ENCODE data around the gene APELA.
"Not testable (repeated sequence)": the region's sequence is repeated elsewhere in the genome, so short reads cannot be mapped to it uniquely, and the experiment has no call there.

APELA gene, protein sequence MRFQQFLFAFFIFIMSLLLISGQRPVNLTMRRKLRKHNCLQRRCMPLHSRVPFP

DNA sequence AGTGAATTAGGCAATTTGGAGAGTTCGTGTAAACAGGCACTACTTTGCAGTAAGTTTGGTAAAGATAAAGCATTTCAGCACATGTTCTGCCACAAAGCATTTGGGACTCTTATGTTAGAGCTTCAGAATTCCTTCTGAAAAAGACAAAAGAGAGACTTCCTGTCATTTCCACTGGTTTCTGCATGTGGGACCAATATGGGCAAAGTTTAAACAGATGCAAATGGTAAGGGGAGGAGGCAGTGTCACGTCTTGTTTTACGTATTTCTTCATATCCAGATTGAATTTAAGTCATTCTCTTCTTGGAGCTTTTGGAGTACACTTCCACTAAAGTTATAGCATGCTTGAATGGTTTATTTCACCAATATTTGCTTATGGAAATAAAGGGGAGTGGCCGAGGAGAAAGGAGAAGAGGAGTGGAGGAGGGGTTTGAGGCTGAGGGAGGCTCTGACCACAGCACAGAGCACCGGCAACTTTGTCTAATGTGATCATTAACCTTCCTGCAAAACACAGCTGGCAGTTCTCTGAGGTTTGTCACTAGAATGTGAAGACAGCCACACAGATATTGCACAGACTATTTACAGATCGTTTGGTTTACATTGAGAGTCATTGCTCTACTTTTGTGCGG lies at the start of gene APELA:
Gene APELA (plus strand): TSS at position 479 of the 625 bp plus-strand sequence. CDS start 154 bp downstream, outside the sequence.
- DNase-seq, result no peak

DNA sequence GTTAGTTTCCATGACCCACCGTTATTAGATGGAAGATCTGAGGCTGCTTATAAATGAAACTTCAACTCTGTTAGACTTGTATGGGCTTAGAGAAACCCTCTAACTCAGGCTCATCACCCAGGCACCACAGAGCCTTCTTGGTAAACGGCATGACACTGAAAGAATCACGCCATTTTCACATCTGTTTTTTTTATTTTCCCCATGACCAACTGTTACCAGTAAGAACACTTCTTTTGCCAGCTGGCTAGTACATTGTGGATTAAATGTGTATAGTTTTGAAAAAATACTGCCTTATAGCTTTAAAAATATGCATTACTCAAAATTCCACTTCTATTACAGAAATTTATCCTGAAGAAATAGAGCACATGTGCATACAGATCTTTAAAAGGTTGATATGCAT lies 48.0 kb upstream of the APELA start:
- no peak for DNase-seq

DNA sequence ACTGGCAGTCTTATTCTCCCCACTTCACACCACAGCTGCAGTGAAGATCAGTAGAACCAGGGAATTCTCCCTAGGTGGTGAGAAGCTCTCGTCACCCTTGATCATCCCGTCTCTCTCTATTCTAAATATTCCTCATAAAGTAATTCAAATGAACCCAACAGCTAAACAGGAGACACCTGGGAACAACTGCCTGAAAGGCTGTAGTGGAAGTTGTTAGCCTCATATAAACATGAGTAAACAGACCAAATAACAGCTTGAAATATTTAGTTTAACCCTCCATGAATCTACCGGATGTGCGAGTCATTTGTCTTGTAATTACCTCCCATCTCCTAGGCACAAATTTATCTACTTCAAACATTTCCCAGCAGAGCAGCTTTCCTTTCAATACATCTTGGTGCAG lies 30.4 kb upstream of the APELA start:
- DNase-seq, result no peak

DNA sequence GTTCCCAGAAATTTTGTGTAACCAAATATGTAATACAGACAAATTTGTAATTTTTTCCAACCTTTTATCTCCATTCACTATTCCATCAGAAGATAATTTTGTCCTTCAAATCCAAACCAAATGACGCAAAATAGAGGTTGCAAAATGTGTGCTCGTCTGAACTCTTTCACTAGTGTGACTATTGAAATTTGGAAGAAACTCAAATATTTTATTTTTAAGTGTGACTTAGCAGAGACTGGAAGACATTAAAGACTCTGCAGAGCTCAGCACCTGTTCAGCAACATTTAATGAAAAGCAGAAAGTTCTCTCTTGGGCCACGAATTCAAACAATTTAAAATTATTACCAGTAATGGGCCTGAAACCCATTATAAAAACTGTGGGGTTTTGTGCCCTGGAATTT lies 30.0 kb upstream of the APELA start:
- no peak for DNase-seq

DNA sequence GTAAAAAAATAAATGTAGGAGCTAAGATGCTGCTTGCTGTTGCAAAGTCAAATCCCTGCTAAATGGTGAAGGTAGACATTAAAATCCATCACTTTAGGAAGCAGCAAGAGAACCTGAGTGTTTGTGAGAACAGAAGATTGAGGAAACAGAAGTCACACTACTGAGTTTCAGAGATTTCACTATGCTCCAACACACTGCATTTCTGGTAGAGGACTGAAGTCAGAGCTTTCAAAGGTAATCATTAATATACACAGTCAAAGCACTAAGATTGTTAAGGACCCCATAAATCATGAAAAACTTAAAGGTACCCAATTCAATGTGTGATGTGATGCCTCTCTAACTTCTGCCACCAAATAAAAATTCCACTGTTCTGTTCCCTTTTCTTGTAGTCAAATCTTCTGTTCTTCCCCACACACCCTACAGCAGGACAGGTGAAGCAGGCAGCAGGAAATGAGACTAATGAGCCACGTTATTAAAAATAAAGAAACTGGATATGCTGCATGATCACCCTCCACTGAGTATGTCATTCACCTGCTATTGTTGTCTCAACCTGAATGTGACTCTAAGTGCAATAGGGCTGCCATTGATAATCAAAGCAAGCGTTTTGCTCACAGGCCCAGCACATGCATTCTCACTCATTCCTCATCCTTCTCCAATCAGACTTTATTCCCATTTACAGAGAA lies 28.9 kb upstream of the APELA start:
- DNase-seq, result no peak

DNA sequence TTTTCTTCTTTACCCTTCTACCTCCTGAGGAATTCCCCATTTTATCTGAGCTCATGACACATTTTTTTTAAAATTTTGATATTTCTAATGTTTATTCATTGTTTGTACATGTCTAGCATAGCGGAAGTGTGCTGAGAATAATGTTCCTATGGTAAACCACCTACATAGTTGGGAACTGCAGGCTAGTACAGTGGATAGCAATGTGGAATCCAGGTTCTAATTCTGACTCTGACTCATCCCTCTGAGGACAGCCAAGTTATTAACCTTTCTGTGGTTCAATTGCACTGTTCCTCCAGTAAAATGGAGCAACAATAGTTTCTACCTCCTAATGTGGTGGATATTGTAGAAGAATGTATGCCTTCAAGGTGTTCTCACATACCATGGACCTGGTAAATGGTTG lies 20.6 kb upstream of the APELA start:
- no peak for DNase-seq

DNA sequence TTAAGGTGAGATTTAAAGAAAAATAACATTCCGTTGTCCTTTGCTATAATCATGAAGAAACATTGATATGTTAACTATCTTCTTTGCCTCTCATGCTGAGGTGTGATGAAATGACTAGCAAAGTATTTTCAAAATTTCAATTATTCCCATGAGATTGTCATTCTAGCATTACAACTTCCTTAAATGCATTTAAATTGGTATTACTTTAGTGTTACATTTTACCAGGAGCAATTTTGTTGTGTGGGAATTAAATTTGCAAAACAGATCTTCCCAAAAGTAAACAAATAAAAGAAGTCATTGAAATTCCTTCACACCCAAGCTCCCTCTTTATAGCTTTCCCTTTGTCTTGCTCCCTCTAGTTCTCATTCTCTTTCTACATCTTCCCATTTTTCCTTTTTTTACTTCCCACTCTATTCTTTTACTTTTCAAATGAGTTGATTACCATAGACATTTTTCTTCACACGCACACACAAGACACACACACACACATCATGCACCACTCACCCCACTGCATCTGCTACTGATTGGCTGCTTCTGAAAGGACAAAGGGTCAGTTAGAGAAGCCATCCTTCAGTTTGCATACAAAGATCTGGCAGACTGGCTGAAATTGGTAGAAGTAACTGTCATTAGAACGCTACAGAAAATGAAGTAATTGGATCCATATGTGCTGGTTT lies 10.0 kb upstream of the APELA start:
- DNase-seq, result no peak

DNA sequence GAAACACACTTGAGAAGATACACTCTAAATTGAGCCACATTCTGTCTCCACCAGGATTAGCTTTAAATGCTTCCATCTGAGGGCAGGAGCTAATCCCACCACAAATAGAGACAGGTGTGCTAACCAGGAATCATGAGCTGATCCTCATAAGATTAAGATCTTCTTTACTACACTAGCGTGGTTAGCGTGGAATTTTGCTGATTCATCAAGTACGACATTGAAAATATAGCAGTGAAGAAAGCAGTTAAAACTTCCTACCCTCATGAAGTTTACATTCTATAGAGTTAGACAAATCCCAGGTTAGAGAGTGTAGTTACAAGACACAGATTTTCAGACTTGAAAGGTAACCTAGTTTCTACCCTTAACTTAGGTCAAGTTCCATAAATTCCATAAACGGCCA lies 5.3 kb upstream of the APELA start:
- DNase-seq, result no peak

DNA sequence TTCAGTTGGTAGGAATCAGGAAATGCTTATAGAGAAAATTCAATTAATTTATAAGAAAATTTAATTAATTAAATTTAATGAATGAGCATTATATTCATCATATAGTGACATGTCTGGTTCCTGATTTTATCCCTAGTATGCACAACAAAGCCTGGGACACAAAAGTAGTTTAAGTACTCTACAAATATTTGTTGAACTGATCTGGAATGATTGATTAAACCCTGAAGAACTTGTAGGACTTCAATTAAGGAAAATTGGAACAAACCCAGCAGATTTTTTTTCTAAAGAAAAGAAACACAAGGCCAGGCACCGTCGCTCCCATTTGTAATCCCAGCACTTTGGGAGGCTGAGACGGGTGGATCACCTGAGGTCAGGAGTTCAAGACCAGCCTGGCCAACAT lies 4.5 kb upstream of the APELA start:
- DNase-seq, result no peak

DNA sequence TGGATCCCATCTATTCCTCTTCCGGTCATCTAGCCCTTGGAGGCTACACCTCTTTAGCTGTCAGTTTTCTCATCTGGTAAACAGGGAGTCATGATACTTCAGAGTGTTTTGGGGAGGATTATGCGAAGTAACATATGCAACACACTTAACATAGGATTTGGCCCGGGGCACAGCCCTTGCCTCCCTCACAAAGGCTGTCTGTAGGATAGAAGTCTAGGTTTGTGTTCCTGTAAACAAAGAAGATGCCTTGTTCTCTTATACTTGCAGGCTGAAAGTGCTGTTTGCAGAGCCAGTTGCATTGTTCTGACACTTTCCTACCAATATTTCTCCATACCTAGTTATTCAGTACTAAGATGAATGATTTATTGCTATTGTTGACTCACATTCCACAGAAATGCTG lies 2.2 kb upstream of the APELA start:
- DNase-seq, result no peak

DNA sequence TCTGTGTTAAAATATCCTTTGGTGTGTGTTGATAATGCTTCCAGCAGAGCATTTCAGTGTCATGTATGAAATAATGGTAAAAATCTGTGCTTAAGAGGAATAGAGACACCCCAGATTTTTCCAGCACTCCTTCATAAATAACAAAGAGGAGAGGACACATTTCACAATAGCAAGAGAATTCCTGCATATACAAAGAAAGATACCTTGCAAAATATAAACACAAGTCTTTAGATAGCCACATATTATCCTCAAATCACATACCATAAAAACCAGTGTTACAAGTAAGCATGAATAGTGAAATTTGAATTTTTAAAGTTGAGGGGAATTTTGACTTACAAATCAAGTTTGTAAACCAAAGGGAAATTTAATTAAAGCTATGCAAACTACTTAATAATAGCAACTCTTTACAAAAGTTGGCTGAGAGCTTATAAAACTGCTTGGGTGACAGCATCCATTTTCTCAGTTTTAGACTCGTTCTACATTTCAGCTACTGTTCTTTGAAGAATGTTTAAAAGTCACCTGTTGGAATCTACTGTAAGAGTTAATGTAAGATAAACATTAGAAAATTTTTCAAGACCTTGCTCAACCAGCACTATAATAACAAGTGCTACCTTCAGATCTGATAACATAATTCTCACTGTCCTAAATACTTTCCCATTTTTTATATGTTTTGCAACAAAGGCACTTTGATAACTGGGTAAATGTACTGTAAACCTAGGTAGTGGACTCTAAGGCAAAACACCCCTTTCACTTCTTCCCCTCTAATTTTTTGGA lies 3.7 kb downstream of the APELA start:
- no peak for DNase-seq

DNA sequence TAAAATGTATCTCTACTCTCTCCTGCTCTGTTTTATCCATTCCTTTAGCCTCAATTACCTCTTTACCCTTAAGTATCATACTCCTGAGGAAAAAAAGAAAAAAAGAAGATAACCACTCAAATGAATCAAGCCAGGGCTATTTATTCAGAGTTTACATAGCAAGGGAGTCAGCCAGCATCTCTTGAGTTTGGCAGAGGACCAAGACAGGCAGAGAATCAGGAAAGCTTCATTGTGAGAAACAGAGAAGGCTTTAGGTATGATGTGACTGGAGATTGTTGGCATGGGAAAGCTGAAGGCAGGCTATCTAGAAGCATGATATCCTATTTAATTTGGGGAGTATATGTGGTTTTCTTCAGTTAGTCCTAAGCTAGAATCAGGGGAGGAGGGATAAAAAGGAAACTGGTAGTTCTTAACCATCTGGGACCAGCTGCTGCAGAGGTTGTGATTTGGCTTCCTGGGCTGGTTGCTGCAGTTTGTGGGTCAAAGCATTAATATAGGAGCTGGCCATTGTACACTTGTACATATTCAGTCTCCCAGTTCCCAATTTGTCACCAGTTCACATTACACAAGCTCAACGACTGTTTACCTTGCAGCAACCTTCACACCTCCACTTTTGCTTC lies 11.2 kb downstream of the APELA start:
- no peak for DNase-seq

DNA sequence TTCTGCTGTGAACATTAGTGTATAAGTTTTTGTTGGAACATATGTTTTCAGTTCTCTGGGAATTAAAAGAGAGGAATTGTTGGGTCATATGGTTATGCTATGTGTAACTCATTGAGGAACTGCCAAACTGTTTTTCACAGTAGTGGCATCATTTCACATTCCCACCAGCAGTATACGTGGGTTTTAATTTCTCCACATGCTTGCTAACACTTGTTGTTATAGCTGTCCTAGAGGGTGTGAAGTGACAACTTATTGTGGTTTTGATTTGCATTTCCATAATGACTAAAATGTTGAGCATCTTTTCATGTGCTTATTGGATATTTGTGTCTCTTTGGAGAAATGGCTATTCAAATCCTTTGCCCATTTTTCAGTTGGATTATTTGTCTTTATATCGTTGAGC lies 13.7 kb downstream of the APELA start:
- no peak for DNase-seq

DNA sequence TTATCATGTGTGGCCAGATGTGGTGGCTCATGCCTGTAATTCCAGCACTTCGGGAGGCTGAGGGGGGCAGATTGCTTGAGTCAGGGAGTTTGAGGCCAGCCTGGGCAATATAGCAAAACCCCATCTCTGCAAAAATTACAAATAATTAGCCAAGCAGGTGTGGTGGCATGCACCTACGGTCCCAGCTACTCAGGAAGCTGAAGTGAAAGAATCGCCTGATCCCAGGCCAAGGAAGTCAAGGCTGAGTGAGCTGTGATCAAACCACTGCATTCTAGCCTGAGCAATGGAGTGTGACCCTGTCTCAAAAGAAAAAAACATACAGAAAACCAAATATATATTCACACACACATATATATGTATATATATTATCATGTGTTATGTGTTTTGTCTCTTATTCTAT lies 15.0 kb downstream of the APELA start:
- DNase-seq, result no peak

DNA sequence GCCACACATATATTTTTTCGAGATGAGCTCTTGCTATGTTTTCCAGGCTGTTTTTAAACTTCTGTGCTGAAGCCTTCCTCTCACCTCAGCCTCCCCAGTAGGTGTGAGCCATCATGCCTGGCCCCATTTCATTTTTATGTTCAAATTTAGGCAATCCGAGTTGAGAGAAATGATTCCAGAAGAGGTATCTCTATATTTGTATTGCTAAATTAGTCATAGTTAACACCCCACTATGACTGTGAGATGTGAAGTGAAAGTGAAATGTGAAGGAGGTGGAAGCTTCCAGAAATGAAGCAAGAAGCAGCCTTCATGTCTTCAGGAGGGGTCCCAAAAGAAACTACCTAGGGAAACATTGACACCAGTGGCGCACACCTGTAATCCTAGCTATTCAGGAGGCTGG lies 17.7 kb downstream of the APELA start:
- DNase-seq, result no peak

DNA sequence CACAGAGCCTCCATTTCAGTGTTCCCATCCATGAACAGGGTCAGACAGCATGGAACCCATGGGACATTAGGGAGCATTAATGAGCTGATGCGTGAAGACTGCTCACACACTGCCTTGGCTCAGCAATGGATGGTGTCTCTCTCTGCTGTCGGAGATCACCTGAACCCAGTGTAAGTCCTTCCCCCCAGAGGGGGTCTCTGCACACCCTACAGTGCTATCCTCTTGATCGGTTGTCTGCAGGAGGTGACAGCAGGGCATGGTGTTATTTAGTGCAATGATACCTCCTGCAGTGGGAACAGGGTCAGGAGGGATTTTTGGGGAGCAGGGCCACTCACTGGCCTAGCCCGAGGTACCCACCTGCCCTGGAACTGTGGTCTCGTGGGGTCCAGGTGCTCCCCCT lies 25.6 kb downstream of the APELA start:
- no peak for DNase-seq

DNA sequence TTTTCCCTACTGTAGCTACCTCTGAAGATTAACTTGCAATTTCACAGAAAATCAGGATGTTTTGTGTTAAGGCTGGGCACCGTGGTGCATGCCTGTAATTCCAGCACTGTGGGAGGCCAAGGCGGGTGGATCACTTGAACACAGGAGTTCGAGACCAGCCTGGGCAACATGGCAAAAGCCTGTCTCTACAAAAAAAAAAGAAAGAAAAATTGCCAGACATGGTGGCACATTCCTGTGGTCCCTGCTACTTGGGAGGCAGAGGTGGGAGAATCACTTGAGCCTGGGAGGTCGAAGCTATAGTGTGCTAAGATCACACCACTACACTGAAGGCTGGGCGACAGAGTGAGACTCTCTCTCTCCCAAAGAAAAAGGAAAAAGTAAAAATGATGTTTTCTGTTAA lies 27.4 kb downstream of the APELA start:
- DNase-seq, result no peak

DNA sequence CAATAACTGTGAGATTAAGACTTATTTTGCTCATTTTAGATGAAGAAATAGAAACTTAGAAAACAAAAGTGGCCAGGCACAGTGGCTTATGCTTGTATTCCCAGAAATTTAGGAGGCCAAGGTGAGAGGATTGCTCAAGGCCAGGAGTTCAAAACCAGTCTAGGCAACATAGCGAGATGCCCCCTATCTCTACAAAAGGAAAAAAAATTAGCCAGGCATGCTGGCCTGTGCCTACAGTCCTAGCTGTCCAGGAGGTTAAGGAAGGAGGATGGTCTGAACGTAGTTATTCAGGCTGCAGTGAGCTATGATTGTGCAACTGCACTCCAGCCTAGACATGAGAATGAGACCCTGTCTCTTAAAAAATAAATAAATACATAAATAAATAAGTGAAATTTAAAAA lies 28.0 kb downstream of the APELA start:
- no peak for DNase-seq

DNA sequence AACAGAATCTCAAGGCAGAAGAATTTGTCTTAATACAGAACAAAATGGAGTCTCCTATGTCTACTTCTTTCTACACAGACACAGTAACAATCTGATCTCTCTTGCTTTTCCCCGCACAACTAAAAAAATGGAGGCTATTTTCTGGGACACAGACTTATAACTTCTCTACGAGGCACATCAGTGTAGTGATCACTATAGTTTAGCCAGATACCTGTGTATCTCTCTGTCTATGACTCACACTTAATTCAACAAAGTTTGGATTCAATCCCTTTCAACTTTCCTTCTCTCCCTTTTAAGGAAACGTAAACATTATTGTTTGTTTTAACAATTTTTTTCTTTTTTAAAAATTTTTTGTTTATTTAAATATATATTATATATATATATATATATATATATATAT lies 29.4 kb downstream of the APELA start:
- DNase-seq, result no peak

DNA sequence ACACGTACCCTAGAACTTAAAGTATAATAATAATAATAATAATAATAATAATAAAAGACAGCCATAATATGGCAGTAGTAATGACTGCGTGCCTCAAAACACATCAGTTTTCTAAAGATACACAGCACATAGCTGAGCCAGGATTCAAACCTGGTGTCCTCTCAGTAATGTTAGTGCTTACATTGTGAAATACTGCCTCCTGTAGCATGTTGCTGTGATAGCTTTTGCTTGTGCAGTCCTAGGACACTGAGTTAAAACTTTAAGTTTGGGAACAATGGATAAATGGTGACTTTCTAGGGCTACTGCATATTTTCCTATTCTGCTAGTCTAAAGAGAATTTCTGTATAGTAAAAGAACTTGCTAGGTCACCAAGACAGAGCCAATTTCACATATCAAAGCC lies 36.5 kb downstream of the APELA start:
- not testable (repeated sequence) for DNase-seq

DNA sequence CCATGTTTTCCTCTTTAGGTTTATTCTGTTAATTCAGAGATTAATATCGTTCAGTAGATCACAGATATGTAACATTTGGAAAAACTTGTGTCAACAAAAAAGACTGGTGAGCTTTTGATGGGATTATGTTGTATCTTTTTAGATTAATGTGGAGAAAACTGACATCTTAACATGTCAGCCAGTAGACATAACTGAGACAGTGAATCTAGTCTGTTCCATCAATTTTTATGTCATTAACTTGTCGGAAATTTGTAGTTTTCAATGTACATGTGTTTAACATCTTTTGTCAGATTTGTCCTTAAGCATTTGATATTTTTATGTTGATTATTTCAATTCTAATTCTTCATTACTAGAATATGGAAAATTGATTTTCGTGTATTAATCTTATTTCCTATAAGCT lies 42.0 kb downstream of the APELA start:
- DNase-seq, result no peak

DNA sequence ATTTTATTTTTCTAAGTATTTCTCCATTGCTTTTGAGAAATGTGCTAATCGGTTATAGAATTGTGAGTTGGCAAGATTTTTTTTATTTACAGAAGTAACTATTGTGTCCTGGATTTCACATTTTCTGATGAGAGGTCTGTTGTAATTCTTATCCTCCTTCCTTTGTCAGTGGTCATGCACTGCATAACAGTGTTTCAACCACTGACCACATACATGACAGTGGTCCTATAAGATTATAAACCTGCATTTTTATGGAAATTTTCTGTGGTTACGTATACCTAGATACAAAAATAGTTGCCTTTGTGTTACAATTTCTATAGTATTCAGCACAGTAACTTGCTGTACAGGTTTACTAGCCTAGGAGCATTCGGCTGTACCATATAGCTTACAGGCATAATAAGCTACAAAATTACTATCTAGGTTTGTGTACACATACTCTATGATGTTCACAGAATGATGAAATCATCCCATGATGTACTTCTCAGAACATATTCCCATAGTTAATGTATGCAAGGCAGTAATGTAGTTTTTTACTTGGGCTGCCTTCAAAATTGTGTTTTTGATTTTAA lies 47.8 kb downstream of the APELA start:
- no peak for DNase-seq

DNA sequence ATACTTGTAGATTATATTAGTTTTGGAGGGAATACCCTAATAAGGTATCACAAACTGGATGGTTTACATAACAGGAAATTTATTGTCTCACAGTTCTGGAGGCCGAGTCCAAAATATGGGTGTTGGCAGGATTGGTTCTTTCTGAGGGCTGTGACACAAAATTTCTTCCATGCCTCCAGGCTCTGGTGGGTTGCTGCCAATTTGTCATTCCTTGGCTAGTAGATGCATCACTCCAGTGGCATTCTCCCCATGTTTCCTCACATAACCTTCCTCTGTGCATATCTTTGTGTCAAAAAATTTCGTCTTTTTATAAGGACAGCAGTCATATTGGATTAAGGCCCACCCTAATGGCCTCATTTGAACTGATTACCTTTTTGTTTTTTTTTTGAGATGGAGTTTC lies 49.3 kb downstream of the APELA start:
- no peak for DNase-seq
